Activated CD8-positive, alpha-beta T cell treated with anti-CD3 and anti-CD28 coated beads for 36 hours (primary cell): ENCODE data around the gene GPC2. TPM values are rescaled to one million over a fixed set of nuclear protein-coding genes. Genes with fewer than 3 reads are reported as not detected.
A peak's percentile ranks its signal among the peaks of the same experiment; 100 is the strongest.

Source experiments
- ATAC-seq: fragments of 200-7000 bp; cut with Tn5 transposase; one replicate; pipeline ENCODE4 v1.10.0; 2021; ENCODE audit warnings: mild to moderate bottlenecking, moderate library complexity
- CTCF ChIA-PET: fragments of 350-600 bp; sonication (Branson Sonifier 250); formaldehyde crosslinking; loops from one replicate; lab custom pipeline; 2021; ENCODE audit warnings: antibody characterized with exemption; lab: Charles Lee
- POLR2A ChIA-PET: fragments of 350-600 bp; sonication (Branson Sonifier 250); formaldehyde crosslinking; loops from one replicate; lab custom pipeline; 2021; ENCODE audit warnings: antibody characterized with exemption; lab: Charles Lee
- DNase-seq: peaks from one replicate; pipeline ENCODE4 v3.0.0-alpha.2; 2020
- H3K27ac Mint-ChIP-seq: one replicate; pipeline ENCODE4 v1.8.0; 2021; ENCODE audit warnings: mild to moderate bottlenecking, mixed read lengths
- H3K27me3 Mint-ChIP-seq: one replicate; pipeline ENCODE4 v1.8.0; 2021; ENCODE audit warnings: mixed read lengths
- H3K36me3 Mint-ChIP-seq: one replicate; pipeline ENCODE4 v1.8.0; 2021; ENCODE audit warnings: low read depth, mixed read lengths
- H3K4me1 Mint-ChIP-seq: one replicate; pipeline ENCODE4 v1.8.0; 2021; ENCODE audit warnings: low read depth, mixed read lengths
- H3K4me3 Mint-ChIP-seq: one replicate; pipeline ENCODE4 v1.8.0; 2021; ENCODE audit warnings: mild to moderate bottlenecking, moderate library complexity, mixed read lengths
- H3K9me3 Mint-ChIP-seq: one replicate; pipeline ENCODE4 v1.8.0; 2021; ENCODE audit warnings: mixed read lengths
- CTCF ChIP-seq: fragments of 200-600 bp; IDR thresholded peaks from one replicate; pipeline ENCODE4 v1.8.0; 2022; ENCODE audit warnings: antibody characterized with exemption, mild to moderate bottlenecking
- intact Hi-C: fragments of 100-400 bp; cut with micrococcal nuclease; formaldehyde crosslinking; loops from one replicate; pipeline ENCODE4 v1.10.0; 2022
- total RNA-seq, 2 experiments: library from RNA; stranded (reverse); gene quantifications; one replicate each; pipeline ENCODE4 v1.2.3, GENCODE V29; 2021

The GPC2 gene
- total RNA-seq, 2 experiments from 2014 or later: 3.7 to 4.3 TPM

- H3K27me3 Mint-ChIP-seq: no peaks in the 10 kb centered on the region
- H3K36me3 Mint-ChIP-seq: peaks cover 36% of the 10 kb centered on the region
- DNase-seq (no peak), ATAC-seq (no peak)
- intact Hi-C loops: no loop called here
- no peaks in the 10 kb centered on the region for H3K9me3 Mint-ChIP-seq
- POLR2A ChIA-PET: interaction anchor here (0.6 to 1.2 kb wide), 3 partner anchors 21 to 687 kb away, joined by 3 to 4 read pairs (median 3); no protein-coding TSS in a partner anchor
- no peak for TF ChIP-seq CTCF
- peak overlapping the region; percentile 28 for H3K27ac Mint-ChIP-seq
- no peak overlapping the region for H3K4me3 Mint-ChIP-seq
- CTCF ChIA-PET: interaction anchor here (1.2 to 1.6 kb wide), 3 partner anchors 22 to 63 kb away, joined by 3 to 6 read pairs (median 5); no protein-coding TSS in a partner anchor
- H3K4me1 Mint-ChIP-seq: peaks cover 46% of the 10 kb centered on the region
Measured at GRCh38 chr7:100154651-100155491, 22.3 kb downstream of the GPC2 start.

GRCh38 chr7:100153708-100154535 lies 23.3 kb downstream of the GPC2 start:
- CTCF ChIA-PET: interaction anchor here (1.4 to 1.6 kb wide), 2 partner anchors 21 to 23 kb away, joined by 5 to 6 read pairs; no protein-coding TSS in a partner anchor
- DNase-seq (no peak), ATAC-seq (no peak)
- no peak for TF ChIP-seq CTCF
- no peak overlapping the region for H3K4me3 Mint-ChIP-seq
- no peaks in the 10 kb centered on the region for H3K27me3 Mint-ChIP-seq
- peak overlapping the region; percentile 42 for H3K27ac Mint-ChIP-seq
- POLR2A ChIA-PET: interaction anchor here (0.6 kb wide), 1 partner anchor 688 kb away, joined by 4 read pairs; no protein-coding TSS in a partner anchor
- H3K36me3 Mint-ChIP-seq: peaks cover 36% of the 10 kb centered on the region
- peaks cover 43% of the 10 kb centered on the region for H3K4me1 Mint-ChIP-seq
- intact Hi-C loops: no loop called here
- H3K9me3 Mint-ChIP-seq: no peaks in the 10 kb centered on the region

- no peak for DNase-seq
- ChIA-PET POLR2A (interaction anchor here (1.1 kb wide), 1 partner anchor 9 kb away, joined by 3 read pairs; no protein-coding TSS in a partner anchor), CTCF (interaction anchor here (0.6 kb wide), 1 partner anchor 21 kb away, joined by 4 read pairs; no protein-coding TSS in a partner anchor)
- Mint-ChIP-seq H3K9me3 (no peaks in the 10 kb centered on the region), H3K4me1 (peaks cover 46% of the 10 kb centered on the region), H3K4me3 (no peak overlapping the region), H3K27ac (peak overlapping the region; percentile 42), H3K27me3 (no peaks in the 10 kb centered on the region), H3K36me3 (peaks cover 39% of the 10 kb centered on the region)
- intact Hi-C loops: no loop called here
- TF ChIP-seq CTCF: no peak
- ATAC-seq: no peak
Measured at GRCh38 chr7:100152937-100153666, 24.1 kb downstream of the GPC2 start.

GRCh38 chr7:100152404-100152803 lies 24.8 kb downstream of the GPC2 start:
- DNase-seq: no peak
- ATAC-seq: no peak
- H3K27ac Mint-ChIP-seq: peak overlapping the region; percentile 75
- no peaks in the 10 kb centered on the region for H3K27me3 Mint-ChIP-seq
- no peaks in the 10 kb centered on the region for H3K9me3 Mint-ChIP-seq
- intact Hi-C loops: no loop called here
- peaks cover 42% of the 10 kb centered on the region for H3K4me1 Mint-ChIP-seq
- ChIA-PET CTCF (interaction anchor here (0.6 kb wide), 1 partner anchor 20 kb away, joined by 4 read pairs; no protein-coding TSS in a partner anchor), POLR2A (interaction anchor here (1.1 kb wide), 1 partner anchor 9 kb away, joined by 3 read pairs; no protein-coding TSS in a partner anchor)
- no peak for TF ChIP-seq CTCF
- H3K36me3 Mint-ChIP-seq: peaks cover 36% of the 10 kb centered on the region
- no peak overlapping the region for H3K4me3 Mint-ChIP-seq
